HEK293 (cell line): ENCODE measurements around the gene LST1.

Experiments
- GLI4 ChIP-seq: fragments of 450-650 bp; formaldehyde crosslinking; IDR thresholded peaks from 2 replicates; pipeline ENCODE4 v1.5.1; 2016; ENCODE audit warnings: missing biosample characterization, missing genetic modification characterization
- KLF7 ChIP-seq: fragments of 450-650 bp; formaldehyde crosslinking; IDR thresholded peaks from 2 replicates; pipeline ENCODE4 v1.5.1; 2016; ENCODE audit warnings: missing biosample characterization, missing genetic modification characterization, borderline replicate concordance
- SCRT1 ChIP-seq: fragments of 450-650 bp; formaldehyde crosslinking; IDR thresholded peaks from 2 replicates; pipeline ENCODE4 v1.5.1; 2016; ENCODE audit warnings: missing biosample characterization, missing genetic modification characterization, borderline replicate concordance
- ZBTB17 ChIP-seq: fragments of 450-650 bp; formaldehyde crosslinking; IDR thresholded peaks from 2 replicates; pipeline ENCODE4 v1.5.1; 2016; ENCODE audit warnings: missing biosample characterization, missing genetic modification characterization
- ZBTB7A ChIP-seq: fragments of 450-650 bp; formaldehyde crosslinking; IDR thresholded peaks from 2 replicates; pipeline ENCODE4 v1.5.1; 2016; ENCODE audit warnings: low read depth, missing biosample characterization, missing genetic modification characterization
- ZNF10 ChIP-seq: fragments of 450-650 bp; formaldehyde crosslinking; IDR thresholded peaks from 2 replicates; pipeline ENCODE4 v1.5.1; 2017; ENCODE audit warnings: missing biosample characterization, missing genetic modification characterization
- ZNF114 ChIP-seq: fragments of 450-650 bp; formaldehyde crosslinking; IDR thresholded peaks from 2 replicates; pipeline ENCODE4 v1.5.0; 2017; ENCODE audit warnings: missing biosample characterization, missing genetic modification characterization
- ZNF184 ChIP-seq: fragments of 450-650 bp; IDR thresholded peaks from 2 replicates; pipeline ENCODE4 v1.5.1; 2018; ENCODE audit warnings: missing biosample characterization, mild to moderate bottlenecking, missing genetic modification characterization
- ZNF214 ChIP-seq: fragments of 450-650 bp; formaldehyde crosslinking; IDR thresholded peaks from 2 replicates; pipeline ENCODE4 v1.5.1; 2017; ENCODE audit warnings: missing biosample characterization, mild to moderate bottlenecking, missing genetic modification characterization, borderline replicate concordance
- ZNF335 ChIP-seq: fragments of 450-650 bp; formaldehyde crosslinking; conservative IDR thresholded peaks from 2 replicates; pipeline ENCODE4 v1.5.1; 2016; ENCODE audit warnings: missing biosample characterization, missing genetic modification characterization
- ZNF426 ChIP-seq: fragments of 450-650 bp; formaldehyde crosslinking; IDR thresholded peaks from 2 replicates; pipeline ENCODE4 v1.5.1; 2017; ENCODE audit warnings: missing biosample characterization, missing genetic modification characterization, mild to moderate bottlenecking, inconsistent platforms, moderate library complexity
- ZNF544 ChIP-seq: fragments of 450-650 bp; formaldehyde crosslinking; IDR thresholded peaks from 2 replicates; pipeline ENCODE4 v1.5.0; 2017; ENCODE audit warnings: missing biosample characterization, missing genetic modification characterization
- ZNF596 ChIP-seq: fragments of 450-650 bp; IDR thresholded peaks from 2 replicates; pipeline ENCODE4 v1.5.0; 2018; ENCODE audit warnings: missing biosample characterization, mild to moderate bottlenecking, missing genetic modification characterization, moderate library complexity
- ZNF843 ChIP-seq: fragments of 450-650 bp; formaldehyde crosslinking; IDR thresholded peaks from 2 replicates; pipeline ENCODE4 v1.5.1; 2016; ENCODE audit warnings: missing biosample characterization, missing genetic modification characterization
- ZSCAN23 ChIP-seq: fragments of 450-650 bp; formaldehyde crosslinking; IDR thresholded peaks from 2 replicates; pipeline ENCODE4 v1.5.1; 2016; ENCODE audit warnings: missing biosample characterization, missing genetic modification characterization
- TF ChIP-seq, protein P1 (sequence below): fragments of 450-650 bp; formaldehyde crosslinking; IDR thresholded peaks from 2 replicates; pipeline ENCODE4 v1.5.1; 2016; ENCODE audit warnings: missing biosample characterization, missing genetic modification characterization
- TF ChIP-seq, protein P2 (sequence below): fragments of 450-650 bp; formaldehyde crosslinking; optimal IDR thresholded peaks from 2 replicates; pipeline ENCODE3; 2016; ENCODE audit warnings: missing biosample characterization, mild to moderate bottlenecking, missing genetic modification characterization
- TF ChIP-seq, protein P3 (sequence below): fragments of 450-650 bp; formaldehyde crosslinking; IDR thresholded peaks from 2 replicates; pipeline ENCODE4 v1.5.1; 2017; ENCODE audit warnings: missing biosample characterization, missing genetic modification characterization
- TF ChIP-seq, protein P4 (sequence below): sonication (generic); formaldehyde crosslinking; IDR thresholded peaks from 2 replicates; pipeline ENCODE4 v1.8.1; 2022; ENCODE audit warnings: mild to moderate bottlenecking, moderate library complexity, missing genetic modification reagents
- TF ChIP-seq, protein P5 (sequence below): fragments of 450-650 bp; formaldehyde crosslinking; IDR thresholded peaks from 2 replicates; pipeline ENCODE4 v1.5.1; 2017; ENCODE audit warnings: missing biosample characterization, missing genetic modification characterization
- TF ChIP-seq, protein P6 (sequence below): fragments of 450-650 bp; formaldehyde crosslinking; IDR thresholded peaks from 2 replicates; pipeline ENCODE4 v1.5.1; 2016; ENCODE audit warnings: missing biosample characterization, missing genetic modification characterization
- TF ChIP-seq, protein P7 (sequence below): fragments of 450-650 bp; formaldehyde crosslinking; IDR thresholded peaks from 2 replicates; pipeline ENCODE4 v1.5.1; 2017; ENCODE audit warnings: missing biosample characterization, missing genetic modification characterization
- TF ChIP-seq, protein P8 (sequence below): fragments of 450-650 bp; formaldehyde crosslinking; IDR thresholded peaks from 2 replicates; pipeline ENCODE4 v1.5.1; 2016; ENCODE audit warnings: missing biosample characterization, missing genetic modification characterization

Gene LST1

DNA sequence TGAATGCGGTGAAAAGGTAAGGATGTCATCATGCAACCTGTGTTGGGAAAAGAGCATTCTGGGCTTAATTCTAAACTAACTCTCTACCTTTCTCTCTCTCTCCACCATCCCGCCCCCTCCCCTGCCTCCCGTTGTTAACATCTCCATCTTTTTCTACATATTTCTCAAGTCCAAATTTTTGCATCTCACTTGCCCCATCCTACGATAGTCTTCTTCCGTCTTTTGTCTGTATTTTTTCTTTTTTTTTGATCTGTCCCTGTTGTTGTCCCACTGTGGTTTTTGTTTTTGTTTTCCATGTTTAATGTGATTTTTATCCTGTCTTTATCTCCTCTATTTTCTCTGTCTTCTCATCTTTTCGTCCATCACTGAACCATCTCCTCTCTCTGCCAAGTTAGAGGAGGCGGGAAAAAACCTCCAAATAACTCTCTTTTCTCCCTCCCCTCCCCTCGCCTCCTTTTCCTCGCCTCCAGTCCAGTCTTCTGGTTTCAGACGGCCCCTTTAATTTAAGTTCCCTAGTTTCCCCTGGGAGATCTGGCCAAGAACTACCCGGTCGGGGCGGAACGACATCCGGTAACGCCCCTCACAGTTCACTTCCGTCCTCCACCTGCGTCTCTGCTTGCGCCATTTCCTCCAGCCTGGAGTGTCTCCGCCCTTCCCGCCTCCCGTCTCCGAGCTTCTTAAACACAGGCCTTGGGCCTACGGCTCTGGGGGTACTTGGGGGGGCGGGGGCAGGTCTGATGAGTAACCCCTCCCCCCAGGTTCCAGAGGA, 38.9 kb upstream of the LST1 start, which contains the start of gene NFKBIL1 (continued):
- TF ChIP-seq ZNF544 (no peak), ZSCAN23 (tag by site-specific recombination) (peak; percentile 85), KLF7 (peak; percentile 100), ZBTB7A (tag by site-specific recombination) (no peak; the same call in none of the 2 replicates), ZBTB17 (tag by site-specific recombination) (peak; percentile 90), SCRT1 (tag by site-specific recombination) (no peak), ZNF114 (tag by site-specific recombination) (no peak), ZNF426 (no peak), ZNF596 (tag by site-specific recombination) (no peak), ZNF184 (tag by site-specific recombination) (0 out of 2 replicates have a peak, but pooled peaks have one; percentile 31), ZNF335 (tag by site-specific recombination) (peak; percentile 83), ZNF843 (tag by site-specific recombination) (peak; percentile 37; the same call in 1 of the 2 replicates), ZNF10 (tag by site-specific recombination) (no peak), ZNF214 (tag by site-specific recombination) (no peak), GLI4 (tag by site-specific recombination) (no peak)
- TF ChIP-seq, protein P1, sequence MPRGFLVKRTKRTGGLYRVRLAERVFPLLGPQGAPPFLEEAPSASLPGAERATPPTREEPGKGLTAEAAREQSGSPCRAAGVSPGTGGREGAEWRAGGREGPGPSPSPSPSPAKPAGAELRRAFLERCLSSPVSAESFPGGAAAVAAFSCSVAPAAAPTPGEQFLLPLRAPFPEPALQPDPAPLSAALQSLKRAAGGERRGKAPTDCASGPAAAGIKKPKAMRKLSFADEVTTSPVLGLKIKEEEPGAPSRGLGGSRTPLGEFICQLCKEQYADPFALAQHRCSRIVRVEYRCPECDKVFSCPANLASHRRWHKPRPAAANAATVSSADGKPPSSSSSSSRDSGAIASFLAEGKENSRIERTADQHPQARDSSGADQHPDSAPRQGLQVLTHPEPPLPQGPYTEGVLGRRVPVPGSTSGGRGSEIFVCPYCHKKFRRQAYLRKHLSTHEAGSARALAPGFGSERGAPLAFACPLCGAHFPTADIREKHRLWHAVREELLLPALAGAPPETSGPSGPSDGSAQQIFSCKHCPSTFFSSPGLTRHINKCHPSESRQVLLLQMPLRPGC (tag by site-specific recombination) = peak; percentile 78
- TF ChIP-seq, protein P2, sequence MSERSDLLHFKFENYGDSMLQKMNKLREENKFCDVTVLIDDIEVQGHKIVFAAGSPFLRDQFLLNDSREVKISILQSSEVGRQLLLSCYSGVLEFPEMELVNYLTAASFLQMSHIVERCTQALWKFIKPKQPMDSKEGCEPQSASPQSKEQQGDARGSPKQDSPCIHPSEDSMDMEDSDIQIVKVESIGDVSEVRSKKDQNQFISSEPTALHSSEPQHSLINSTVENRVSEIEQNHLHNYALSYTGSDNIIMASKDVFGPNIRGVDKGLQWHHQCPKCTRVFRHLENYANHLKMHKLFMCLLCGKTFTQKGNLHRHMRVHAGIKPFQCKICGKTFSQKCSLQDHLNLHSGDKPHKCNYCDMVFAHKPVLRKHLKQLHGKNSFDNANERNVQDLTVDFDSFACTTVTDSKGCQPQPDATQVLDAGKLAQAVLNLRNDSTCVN (tag by site-specific recombination) = peak; percentile 20
- TF ChIP-seq, protein P3, sequence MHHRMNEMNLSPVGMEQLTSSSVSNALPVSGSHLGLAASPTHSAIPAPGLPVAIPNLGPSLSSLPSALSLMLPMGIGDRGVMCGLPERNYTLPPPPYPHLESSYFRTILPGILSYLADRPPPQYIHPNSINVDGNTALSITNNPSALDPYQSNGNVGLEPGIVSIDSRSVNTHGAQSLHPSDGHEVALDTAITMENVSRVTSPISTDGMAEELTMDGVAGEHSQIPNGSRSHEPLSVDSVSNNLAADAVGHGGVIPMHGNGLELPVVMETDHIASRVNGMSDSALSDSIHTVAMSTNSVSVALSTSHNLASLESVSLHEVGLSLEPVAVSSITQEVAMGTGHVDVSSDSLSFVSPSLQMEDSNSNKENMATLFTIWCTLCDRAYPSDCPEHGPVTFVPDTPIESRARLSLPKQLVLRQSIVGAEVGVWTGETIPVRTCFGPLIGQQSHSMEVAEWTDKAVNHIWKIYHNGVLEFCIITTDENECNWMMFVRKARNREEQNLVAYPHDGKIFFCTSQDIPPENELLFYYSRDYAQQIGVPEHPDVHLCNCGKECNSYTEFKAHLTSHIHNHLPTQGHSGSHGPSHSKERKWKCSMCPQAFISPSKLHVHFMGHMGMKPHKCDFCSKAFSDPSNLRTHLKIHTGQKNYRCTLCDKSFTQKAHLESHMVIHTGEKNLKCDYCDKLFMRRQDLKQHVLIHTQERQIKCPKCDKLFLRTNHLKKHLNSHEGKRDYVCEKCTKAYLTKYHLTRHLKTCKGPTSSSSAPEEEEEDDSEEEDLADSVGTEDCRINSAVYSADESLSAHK (tag by site-specific recombination) = peak; percentile 43
- TF ChIP-seq, protein P4, sequence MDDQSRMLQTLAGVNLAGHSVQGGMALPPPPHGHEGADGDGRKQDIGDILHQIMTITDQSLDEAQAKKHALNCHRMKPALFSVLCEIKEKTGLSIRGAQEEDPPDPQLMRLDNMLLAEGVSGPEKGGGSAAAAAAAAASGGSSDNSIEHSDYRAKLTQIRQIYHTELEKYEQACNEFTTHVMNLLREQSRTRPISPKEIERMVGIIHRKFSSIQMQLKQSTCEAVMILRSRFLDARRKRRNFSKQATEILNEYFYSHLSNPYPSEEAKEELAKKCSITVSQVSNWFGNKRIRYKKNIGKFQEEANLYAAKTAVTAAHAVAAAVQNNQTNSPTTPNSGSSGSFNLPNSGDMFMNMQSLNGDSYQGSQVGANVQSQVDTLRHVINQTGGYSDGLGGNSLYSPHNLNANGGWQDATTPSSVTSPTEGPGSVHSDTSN (CRISPR knock-in tag) = 0 out of 2 replicates have a peak, but pooled peaks have one; percentile 16
- TF ChIP-seq, protein P5, sequence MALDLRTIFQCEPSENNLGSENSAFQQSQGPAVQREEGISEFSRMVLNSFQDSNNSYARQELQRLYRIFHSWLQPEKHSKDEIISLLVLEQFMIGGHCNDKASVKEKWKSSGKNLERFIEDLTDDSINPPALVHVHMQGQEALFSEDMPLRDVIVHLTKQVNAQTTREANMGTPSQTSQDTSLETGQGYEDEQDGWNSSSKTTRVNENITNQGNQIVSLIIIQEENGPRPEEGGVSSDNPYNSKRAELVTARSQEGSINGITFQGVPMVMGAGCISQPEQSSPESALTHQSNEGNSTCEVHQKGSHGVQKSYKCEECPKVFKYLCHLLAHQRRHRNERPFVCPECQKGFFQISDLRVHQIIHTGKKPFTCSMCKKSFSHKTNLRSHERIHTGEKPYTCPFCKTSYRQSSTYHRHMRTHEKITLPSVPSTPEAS (tag by site-specific recombination) = peak; percentile 28; the same call in 1 of the 2 replicates
- TF ChIP-seq, protein P6, sequence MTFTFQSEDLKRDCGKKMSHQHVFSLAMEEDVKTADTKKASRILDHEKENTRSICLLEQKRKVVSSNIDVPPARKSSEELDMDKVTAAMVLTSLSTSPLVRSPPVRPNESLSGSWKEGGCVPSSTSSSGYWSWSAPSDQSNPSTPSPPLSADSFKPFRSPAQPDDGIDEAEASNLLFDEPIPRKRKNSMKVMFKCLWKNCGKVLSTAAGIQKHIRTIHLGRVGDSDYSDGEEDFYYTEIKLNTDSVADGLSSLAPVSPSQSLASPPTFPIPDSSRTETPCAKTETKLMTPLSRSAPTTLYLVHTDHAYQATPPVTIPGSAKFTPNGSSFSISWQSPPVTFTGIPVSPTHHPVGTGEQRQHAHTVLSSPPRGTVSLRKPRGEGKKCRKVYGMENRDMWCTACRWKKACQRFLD (tag by site-specific recombination) = no peak
- TF ChIP-seq, protein P7, sequence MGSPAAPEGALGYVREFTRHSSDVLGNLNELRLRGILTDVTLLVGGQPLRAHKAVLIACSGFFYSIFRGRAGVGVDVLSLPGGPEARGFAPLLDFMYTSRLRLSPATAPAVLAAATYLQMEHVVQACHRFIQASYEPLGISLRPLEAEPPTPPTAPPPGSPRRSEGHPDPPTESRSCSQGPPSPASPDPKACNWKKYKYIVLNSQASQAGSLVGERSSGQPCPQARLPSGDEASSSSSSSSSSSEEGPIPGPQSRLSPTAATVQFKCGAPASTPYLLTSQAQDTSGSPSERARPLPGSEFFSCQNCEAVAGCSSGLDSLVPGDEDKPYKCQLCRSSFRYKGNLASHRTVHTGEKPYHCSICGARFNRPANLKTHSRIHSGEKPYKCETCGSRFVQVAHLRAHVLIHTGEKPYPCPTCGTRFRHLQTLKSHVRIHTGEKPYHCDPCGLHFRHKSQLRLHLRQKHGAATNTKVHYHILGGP (tag by site-specific recombination) = no peak
- TF ChIP-seq, protein P8, sequence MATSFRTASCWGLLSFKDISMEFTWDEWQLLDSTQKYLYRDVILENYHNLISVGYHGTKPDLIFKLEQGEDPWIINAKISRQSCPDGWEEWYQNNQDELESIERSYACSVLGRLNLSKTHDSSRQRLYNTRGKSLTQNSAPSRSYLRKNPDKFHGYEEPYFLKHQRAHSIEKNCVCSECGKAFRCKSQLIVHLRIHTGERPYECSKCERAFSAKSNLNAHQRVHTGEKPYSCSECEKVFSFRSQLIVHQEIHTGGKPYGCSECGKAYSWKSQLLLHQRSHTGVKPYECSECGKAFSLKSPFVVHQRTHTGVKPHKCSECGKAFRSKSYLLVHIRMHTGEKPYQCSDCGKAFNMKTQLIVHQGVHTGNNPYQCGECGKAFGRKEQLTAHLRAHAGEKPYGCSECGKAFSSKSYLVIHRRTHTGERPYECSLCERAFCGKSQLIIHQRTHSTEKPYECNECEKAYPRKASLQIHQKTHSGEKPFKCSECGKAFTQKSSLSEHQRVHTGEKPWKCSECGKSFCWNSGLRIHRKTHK (tag by site-specific recombination) = no peak
